NCI-H1417 (cell line): ENCODE data around the gene NEK5.

Experiments used
- DNase-seq, 3 experiments: peaks; one replicate each; lab custom pipeline; 2025; lab: John Stamatoyannopoulos, UW

The NEK5 gene

DNA sequence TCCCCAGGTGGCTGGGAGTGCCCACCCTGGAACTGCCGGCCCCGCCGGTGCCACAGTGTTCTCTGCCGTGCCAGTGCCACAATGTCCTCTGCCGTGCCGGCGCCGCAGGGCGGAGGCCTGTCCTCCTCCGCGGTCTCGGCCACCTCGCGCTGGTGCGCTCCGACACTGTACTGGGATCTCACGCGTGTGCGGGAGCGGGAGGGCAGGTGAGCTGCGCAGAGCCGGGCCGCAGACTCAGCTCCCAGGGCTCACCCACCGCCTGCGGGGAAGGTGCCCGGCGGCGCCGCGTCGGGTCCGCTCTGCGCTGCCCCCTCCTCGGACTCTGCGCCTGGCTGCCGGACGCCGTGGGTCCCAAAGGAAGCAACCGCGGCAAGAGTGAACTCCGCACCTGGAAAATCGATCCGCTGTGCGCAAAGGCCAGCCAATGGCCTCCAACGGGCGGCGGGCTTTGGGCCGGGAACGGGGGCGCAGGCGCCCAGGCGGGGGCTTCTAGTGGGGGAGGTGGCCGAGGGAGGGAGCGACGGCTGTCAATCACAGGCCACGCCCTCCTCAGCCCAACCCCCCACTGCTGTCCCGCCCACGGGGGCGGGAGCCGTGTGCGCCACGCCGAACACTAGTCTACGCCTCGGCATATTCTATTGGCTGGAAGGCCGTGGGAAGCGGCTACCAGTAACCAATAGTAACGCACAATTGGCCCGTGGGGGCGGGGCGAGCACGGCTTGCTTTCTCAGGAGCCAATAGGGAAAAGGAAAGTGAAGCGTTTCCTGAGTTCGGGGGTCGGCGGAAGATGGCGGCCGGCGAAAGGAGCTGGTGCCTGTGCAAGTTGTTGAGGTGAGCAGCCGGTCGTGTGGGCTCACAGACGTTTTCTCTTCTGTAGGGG is 117.0 kb downstream of the NEK5 start, which contains the start of gene ALG11:
Gene ALG11 (plus strand): TSS at position 767 of the 880 bp plus-strand sequence. CDS start 21 bp downstream, at position 788.
- peak; percentile 99 to 100 (median 100) for DNase-seq

DNA sequence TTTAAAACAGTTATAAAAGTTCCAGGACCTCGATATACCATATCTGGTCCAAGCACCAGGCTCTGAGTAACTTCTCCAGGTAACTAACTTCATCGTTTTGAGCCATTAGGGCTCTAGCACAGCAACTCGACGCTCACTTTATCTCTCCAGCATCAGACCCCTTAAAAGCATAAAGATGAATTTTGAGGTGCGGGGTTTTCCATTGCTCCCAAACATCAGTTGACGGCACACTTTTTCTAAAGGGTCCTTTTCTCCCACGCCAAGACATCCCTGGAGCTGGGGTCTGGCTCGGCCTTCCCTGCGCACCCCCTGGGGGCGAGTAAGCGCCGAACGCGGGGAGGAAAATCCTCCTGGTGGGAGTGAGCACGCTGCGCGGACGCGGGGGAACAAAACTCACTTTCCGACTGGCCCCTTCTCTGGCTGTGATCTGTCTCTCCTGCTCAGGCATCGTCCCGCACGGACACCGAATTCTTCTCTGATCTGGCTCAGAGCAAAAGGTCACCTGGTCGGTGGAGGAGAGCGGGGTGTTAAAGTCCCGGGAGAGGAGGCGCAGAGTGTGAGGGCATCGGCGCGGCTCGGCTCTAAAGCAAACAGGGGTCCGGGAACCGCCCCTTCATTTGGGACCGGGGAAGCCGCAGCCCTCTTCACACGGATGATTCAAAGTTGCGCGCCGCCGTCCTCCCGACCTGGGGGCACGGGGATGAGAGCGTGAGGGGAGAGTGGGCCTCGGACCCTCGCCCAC is 117.8 kb downstream of the NEK5 start, which contains the start of gene ATP7B:
Gene ATP7B (minus strand): TSS at position 561 of the 742 bp plus-strand sequence. CDS start 113 bp downstream, at position 448.
- peak in 2 of 3 experiments; percentile 76 to 84 for DNase-seq

DNA sequence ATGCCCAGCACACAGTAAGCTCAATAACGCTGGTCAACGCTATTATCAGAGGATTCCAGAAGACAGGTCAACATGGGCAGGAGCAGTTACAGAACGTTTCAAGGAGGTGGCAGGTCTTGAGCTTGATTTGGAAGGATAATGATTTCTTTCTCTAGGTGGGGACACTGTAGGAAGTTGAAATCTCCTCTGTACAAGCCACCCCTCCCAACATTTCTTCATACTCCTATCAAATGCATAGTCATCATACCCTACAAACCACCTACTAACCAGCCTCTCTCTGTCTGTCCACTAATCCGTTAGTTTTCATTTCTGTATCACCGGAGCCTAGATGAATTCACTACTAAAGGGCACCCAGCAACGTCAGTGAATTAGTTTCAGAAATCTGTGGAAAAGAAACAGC is 118.9 kb downstream of the NEK5 start:
- DNase-seq: no peak

DNA sequence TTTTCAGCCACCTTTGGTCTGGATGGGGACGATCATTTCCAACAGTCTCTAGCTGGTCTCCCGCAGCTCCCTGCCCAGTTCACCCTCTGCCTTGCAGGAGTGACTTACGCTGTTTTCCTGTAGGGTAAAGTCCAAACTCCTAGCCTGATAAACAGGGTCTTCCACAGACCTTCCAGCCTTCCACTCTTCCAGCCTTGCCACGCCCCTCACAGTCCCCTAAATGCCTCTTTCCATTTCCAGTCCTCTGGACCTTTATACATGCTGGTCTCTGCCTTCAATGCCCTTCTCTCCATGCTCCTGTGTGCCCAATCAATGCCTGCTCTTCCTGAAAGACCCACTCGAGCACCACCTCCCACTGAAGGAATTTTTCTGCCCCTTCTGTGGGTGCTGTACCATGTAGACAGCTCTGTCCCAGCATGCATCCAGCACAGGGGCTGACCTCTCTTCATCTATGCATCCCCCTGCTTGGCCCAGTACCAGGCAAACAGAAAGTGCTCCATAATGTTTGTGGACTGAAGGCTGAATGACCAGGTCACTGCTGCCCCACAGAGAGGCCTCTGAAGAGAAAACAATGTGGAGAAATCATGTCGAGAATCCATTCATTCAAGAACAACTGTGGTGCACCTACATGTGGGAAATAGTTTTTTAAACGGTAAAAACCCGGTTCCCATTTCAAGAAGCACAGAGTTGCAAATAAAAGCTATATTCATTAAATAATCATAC is 122.2 kb downstream of the NEK5 start:
- no peak for DNase-seq

DNA sequence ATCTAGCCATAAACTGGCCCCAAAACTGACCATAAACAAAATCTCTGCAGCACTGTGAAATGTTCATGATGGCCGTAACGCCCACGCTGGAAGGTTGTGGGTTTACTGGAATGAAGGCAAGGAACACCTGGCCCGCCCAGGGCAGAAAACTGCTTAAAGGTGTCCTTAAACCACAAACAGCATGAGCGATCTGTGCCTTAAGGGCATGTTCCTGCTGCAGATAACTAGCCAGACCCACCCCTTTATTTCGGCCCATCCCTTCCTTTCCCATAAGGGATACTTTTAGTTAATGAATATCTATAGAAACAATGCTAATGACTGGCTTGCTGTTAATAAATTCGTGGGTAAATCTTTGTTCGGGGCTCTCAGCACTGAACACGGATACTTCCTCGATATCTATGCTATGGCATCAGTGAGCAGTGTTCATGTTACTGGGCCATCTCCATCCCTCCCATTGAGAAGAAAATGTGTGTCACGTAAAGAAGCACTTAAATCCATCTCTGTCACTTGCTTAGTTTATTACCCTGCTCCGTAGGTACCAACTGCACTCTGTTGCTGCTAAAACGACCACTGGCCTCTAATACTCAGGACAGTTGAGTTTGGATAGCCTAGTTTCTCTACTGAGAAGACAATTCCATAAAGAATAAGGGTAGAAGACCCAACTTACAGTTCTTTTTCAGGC is 122.9 kb downstream of the NEK5 start:
- no peak for DNase-seq

DNA sequence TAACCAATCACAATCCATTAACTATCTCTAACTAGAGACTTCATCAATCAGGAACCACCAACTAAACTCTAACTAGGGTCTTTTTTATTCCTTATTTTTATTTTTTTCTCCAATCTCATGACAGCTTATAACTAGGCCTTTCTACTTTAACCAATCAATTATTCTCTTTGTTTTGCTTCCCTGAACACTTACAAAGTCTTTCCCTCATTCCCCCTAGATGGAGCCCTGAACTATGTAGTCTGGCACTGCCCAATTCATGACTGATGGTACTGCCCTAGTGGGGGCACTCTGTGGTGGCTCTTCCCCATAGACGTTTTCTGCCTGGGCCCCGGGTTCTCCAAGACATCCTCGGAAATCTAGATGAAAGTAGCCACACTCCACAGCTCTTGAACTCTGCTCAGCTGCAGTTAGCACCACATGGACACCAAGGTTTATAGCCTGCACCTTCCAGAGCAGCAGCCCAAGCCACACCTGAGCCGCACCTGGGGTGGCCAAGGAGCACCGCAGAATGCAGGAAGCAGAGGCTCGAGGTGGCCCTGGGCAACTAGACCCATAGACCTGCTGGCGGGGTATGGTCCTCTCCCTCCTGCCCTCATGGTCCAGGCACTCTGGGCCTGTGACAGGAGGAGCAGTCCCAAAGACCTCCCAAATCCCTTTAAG is 124.2 kb downstream of the NEK5 start:
- DNase-seq: no peak

DNA sequence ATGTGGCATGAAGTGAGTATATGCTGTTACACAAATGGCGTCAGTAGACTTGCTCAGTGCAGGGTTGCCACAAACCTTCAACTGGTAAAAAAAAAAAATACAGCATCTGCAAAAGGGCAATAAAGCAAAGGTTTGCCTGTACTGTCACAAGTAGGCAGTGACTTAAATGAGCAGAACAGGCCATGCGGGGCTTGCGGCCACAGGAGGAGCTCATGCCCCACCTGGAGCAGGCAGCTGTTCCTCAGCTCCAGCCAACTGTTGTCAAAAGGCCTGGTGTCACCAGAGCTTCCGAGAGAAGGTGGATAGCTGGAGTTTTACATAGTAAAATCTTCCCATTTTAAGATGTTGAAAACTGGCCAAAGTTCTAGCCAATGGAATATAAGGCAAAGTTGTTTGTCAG is 125.3 kb downstream of the NEK5 start:
- peak in 1 of 3 experiments; percentile 9 for DNase-seq

DNA sequence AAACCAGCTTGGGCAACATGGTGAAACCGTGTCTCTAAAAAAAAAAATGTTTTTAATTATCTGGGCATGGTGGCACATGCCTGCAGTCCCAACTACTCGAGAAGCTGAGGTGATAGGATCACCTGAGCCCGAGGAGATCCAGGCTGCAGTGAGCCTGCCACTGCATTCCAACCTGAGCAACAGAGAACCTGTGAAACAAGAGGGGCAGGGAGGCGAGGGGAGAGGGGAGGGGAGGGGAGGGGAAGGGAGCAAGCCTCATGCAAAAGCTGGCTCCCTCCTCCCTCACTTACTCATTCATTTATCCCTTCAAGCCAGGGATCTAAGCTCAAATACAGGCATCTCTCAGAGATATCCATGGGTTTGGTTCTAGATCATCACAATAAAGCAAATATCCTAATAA is 126.5 kb downstream of the NEK5 start:
- DNase-seq: no peak

DNA sequence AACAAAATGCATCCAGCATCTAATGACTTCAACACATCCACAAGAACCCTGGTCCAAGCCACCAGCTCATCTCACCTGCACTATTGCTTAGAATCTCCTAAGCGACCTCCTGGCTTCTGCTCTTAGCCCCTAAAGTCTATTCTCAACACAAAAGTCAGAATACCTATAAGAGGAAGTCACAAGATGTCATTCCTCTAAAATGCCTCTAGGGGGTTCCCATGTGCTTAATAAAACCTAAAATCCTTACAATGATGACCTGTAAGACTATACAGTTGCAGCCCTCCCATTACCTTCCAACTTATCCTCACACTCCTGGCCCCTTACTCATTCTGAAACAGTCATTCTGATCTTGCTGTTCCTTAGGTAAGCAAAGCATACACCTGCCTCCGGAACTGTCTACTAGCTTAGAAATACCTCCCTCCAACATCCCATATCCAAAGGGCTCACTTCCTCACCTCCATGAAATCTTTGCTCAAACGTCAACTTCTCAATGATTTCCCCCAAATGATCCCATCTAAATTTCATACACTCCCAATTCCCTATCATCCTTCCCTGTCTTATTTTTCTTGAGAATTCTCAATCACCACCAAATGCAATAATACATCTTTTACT is 127.6 kb downstream of the NEK5 start:
- peak; percentile 24 to 72 (median 43) for DNase-seq

DNA sequence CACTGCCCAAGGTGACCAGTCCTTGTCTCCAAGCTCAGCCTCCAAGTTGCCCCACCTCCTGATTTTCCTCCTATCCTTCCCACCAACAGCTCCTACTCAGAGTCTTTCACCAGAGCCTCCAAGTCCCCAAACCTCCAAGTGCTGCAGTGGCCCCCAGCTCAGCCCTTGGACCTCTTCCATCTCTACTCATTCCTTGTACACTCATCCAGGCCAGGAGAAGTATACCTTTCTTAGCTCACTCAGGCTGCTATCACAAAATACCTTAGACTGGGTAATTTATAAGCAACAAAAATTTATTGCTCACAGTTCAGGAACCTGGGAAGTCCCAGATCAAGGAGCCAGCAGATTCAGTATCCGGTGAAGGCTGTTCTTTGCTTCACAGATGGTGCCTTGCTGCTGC is 129.0 kb downstream of the NEK5 start:
- no peak for DNase-seq

DNA sequence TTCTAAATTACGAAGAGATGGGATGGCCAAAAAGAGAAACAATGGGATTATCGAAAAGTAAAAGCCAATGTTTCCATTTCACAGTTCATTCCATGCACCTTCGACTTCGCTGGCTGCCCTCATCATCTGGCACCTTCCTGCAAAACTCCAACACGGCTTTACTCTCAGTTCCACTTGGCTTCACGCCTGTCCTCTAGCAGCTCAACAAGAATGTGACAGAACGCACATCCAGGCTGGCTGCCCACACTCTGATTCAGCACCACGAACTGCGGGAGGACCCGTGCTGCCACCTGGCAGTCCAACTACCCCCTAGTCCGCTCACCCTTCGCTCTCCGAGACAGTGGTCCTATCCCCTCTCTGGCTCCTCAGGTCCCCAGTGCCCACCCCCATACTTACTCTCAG is 129.4 kb downstream of the NEK5 start:
- no peak for DNase-seq

DNA sequence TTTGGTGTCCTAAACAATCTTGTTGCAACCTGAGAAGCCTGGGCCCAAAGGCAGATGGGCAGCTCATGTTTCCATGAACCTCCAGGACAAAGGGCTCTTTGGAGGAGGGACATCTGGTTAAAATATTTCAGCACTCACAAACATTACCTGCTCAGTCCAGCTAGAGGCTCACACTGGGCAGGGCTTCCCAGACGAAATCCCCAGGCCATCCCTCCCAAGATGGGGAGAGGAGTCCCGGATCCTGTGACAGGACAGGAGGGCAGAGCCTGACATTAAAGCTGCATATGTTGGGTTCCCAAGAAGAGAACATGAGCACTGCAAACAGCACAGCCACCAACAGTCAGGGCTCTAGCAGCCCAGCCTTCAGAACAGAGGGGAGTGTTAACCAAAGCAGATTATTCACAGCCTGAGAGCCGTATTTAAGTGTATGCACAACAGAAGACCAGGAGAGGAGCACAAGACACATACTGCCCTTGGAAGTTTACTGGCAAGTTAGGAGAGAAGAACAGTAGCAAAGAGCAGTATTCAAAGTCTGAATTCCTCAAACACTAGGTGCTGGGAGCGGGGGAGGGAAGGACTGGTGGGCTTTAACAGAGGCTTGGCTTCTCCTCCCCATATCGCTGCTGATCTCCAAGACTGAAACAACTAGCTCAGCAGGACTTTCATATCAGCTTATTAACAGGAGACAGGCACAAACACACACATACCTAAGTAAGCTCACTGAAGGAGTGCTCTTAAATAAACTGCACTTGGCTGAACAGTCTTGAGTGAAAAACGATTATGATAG is 130.0 kb downstream of the NEK5 start:
- DNase-seq: no peak

DNA sequence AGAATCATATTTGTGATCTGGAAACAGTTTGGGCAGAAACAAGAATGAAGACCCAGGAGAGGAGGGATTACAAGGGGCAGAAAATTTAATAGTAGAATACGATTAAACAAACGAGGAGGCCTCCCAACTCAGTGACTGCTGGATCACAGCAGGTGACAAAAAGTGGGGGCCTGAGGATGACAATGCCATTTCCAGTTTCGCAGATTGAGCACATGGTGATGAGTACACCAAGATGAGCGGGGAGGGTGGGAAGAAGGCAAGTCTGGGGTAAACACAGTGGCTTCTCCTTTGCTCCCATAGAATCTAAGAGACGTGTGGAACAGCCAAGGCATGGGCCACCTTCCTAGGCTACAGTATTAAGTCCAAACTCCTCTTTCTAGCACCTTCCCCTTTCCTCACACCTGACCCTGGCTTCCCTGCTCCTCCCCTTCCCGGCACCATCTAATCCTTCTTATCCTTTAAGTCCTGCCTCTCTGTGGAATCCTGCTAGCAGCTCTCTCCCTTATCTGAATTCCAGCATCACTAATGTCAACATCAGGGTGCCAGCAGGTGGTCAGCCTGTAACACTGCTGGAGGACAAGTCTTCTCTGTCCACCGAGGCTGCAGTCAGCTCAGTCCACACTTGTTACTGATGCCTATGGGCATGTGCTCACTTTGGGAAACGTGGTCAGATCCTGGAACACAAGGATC is 131.1 kb downstream of the NEK5 start:
- peak in 1 of 3 experiments; percentile 50 for DNase-seq

DNA sequence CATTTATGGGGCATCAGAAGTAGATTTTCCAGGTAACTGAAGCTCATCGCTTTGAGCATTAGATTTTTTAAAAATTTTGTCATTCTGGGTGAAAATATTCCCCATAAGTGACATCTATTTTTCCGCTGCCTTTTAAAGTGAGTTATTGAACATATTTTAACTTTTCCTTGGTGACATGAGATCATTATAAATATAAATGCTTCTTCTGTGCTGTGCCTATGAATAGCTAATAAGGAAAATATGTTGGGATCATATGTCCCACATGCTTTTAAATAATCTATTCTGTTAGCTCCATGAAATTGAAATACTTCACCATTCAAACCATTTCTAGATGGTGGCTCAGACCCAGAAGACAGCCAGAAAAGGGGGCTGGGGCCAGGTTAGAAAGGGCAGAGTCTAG is 131.7 kb downstream of the NEK5 start:
- DNase-seq: no peak

DNA sequence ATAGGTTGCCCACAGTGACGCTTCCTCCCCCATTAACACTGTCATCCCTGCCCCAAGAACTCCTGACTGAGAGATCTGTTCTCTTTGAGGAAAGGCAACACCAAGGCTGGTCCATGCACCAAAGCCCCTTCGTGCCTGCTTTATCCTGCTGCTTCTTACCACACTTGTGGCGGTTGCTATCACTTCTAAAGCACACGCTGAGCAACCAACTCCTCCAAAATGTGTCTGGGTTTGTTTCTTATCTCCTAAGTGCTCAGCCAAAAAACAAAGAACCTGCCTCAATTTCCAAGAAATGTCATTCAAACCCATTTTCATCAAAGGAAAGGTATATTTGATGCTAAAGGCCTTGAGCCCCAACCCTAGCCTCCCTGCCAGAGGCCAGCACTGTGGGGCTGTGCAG is 132.2 kb downstream of the NEK5 start:
- no peak for DNase-seq

DNA sequence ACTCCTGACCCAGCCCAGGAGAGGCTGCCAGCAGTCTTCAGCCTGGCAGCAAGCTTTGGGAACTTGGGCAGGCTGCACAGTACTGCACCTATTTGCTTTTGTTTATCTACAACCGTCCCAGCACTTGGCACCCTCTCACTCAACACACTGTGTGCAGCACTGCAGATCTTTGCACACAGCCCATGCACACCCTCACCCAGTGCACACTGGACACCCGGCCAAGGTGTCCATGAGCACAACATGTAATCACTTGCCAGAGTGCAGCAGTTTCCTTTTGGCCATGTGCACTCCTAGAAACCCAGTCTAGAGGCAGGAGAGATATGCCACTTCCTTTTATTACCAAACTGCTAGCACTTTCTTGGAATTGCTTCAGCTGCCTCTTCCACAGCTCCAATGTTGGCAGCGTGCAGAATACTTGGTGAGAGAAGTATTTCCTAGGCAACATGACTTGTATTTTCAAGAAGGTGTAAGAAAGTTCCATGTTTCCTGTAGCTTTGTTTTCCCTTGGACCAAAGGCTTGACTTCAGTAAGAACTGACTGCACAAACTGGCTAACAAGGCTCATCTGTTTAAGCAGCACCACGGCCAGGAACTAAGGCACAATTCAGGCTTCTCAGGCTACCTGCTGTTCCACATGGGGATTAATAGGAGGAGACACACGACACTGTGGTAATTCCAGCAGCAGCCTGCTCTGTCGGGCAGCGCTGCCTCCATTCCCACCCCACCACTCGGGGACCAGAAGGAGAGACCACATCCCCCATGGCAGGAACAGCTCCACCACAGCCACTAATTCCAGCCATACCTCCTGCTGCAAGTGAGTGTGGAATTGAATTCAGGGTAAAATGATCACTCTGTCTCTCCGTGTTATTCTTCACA is 133.0 kb downstream of the NEK5 start:
- no peak for DNase-seq

DNA sequence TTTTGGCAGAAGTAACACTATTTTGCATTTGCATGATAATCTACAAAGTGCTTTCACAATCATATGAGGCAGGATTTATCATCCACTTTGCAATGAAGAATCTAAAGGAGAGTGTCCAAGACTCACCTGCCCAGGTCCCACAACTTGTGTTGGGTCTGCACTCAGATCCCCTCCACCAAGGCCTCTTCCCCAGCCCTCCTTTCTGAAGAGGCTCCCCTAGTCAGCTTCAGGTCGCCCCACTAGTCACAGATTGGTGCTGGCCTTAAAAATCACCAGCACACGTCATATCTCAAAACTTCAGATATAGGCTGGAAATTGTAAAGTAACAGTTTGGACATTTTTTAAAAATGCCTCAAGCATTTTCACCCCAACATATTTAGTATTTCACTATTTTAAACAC is 135.2 kb downstream of the NEK5 start:
- no peak for DNase-seq

DNA sequence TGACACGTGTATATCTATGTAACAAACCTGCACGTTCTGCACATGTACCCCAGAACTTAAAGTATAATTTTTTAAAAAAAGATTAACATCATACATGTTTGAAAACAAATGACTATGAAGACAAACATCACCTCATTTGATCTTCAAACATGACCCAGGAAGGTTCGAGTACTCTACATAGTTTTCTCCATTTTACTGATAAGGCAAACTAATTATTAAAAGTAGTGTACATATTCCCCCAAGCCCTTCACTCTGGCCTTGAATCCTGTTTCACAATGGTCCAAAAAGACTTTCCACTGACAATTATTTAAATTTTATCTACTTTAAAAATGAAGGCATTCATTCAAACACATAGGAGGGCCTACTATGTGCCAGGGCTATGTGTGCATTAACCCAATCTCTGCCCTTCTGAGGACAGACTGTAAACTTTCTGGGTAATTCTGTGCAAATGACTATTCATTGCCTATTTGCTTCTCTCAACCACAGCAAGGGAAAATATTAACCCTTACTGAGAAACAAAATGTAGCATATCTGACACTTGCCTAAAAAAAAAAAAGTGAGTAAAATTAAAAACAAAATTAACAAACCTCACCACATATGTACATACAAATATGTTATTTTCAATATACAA is 139.8 kb downstream of the NEK5 start:
- no peak for DNase-seq
